T1000 (cell line): ENCODE data around the gene TAS2R16.
"Not testable (repeated sequence)": the region's sequence is repeated elsewhere in the genome, so short reads cannot be mapped to it uniquely, and the experiment has no call there.

Experiments used
- DNase-seq: peaks from one replicate; lab custom pipeline; 2025; ENCODE audit warnings: mixed read lengths; lab: John Stamatoyannopoulos, UW

Gene TAS2R16

DNA sequence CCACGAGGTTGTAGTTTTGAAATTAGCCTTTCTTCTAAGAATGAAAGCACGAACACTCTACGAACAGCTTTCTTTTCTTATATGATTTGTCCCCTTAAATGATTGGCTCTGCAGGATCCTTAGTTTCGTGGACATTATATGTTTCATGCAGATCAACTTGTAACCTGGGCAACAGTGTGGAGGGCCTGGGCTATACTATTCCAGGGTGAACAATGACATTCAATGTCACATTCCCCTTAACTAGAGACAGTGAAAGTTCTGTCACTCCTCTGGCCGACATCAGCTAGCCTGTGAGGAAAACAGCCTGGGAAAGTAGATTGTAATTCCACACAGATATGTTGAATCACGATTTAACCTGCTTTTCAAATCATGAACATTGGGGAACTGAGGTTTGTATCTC lies 23.4 kb downstream of the TAS2R16 start:
- no peak for DNase-seq

GRCh38 chr7:122970740-122971725 lies 24.5 kb downstream of the TAS2R16 start:
- DNase-seq: no peak

- DNase-seq: no peak
Observed at GRCh38 chr7:122968389-122968788, 27.1 kb downstream of the TAS2R16 start.

DNA sequence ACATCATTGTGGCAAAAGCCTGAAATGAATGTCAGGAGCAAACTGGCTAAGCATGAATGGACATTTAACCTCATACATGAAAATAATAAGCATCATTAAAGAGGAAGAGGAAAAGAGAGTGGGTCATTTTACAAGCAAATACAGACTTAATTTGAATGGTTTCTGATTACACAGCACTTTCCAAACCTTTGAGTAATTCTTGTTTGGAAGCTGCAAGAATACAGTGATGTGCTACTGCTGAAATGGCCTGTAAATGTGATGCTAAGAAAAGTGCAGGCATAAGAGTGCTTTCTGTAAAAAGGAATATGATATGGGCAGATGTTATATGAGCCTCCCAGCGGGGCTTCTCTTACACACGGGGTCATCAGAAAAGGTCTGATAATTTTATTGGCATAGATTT lies 30.2 kb downstream of the TAS2R16 start:
- DNase-seq: no peak

DNA sequence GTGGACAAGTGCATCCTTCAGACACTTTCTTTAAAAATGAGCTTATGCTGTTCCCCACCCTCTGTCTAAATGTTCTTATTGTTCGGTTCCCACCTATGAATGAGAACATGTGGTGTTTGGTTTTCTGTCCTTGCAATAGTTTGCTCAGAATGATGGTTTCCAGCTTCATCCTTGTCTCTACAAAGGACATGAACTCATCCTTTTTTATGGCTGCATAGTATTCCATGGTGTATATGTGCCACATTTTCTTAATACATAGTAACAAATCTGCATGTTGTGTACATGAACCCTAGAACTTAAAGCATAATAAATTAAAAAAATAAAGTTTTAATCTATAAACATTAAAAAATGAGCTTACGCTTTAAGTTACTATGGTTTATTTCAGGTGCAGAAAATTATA lies 41.8 kb downstream of the TAS2R16 start:
- DNase-seq: not testable (repeated sequence)

DNA sequence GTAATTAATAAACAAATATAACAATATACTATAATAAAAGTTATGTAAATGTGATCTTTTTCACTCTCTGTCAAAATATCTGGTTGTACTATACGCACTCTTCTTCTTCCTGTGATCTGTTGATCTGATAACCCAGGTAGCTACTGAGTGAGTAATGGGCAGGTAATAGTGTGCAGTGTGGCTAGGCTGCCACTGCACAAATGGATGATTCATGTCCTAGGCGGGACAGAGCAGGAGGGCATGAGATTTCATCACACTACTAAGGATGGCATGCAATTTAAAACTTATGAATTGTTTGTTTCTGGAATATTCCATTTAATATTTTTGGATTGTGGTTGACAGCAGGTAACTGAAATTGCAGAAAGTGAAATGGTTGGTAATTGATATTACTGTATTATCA lies 44.5 kb downstream of the TAS2R16 start:
- no peak for DNase-seq

GRCh38 chr7:122949186-122949585 lies 46.3 kb downstream of the TAS2R16 start:
- no peak for DNase-seq
